IPS-20b (cell line): ENCODE measurements around the gene PUS3.

Source experiments
- H3K27ac ChIP-seq: one replicate; pipeline ENCODE4 v1.5.1; 2013; ENCODE audit warnings: low read length
- H3K27me3 ChIP-seq: 2 replicates; pipeline ENCODE4 v1.6.1; 2013; ENCODE audit warnings: mild to moderate bottlenecking, low read length, inconsistent platforms; ENCODE audit not compliant: insufficient read depth
- H3K36me3 ChIP-seq: 2 replicates; pipeline ENCODE4 v1.6.1; 2013; ENCODE audit warnings: low read depth, mild to moderate bottlenecking, inconsistent platforms, low read length, moderate library complexity; ENCODE audit not compliant: insufficient read depth
- H3K4me1 ChIP-seq: 2 replicates; pipeline ENCODE4 v1.6.1; 2013; ENCODE audit warnings: mild to moderate bottlenecking, control low read depth, inconsistent platforms, low read length, moderate library complexity; ENCODE audit not compliant: insufficient read depth
- H3K4me3 ChIP-seq: 2 replicates; pipeline ENCODE4 v1.5.1; 2013; ENCODE audit warnings: mild to moderate bottlenecking, low read length, inconsistent platforms
- H3K9ac ChIP-seq: 2 replicates; pipeline ENCODE4 v1.6.1; 2013; ENCODE audit warnings: low read depth, mild to moderate bottlenecking, inconsistent platforms, low read length, moderate library complexity
- H3K9me3 ChIP-seq: 2 replicates; pipeline ENCODE4 v1.6.1; 2013; ENCODE audit warnings: mild to moderate bottlenecking, low read depth, low read length, inconsistent platforms; ENCODE audit not compliant: insufficient read depth

PUS3 gene

DNA sequence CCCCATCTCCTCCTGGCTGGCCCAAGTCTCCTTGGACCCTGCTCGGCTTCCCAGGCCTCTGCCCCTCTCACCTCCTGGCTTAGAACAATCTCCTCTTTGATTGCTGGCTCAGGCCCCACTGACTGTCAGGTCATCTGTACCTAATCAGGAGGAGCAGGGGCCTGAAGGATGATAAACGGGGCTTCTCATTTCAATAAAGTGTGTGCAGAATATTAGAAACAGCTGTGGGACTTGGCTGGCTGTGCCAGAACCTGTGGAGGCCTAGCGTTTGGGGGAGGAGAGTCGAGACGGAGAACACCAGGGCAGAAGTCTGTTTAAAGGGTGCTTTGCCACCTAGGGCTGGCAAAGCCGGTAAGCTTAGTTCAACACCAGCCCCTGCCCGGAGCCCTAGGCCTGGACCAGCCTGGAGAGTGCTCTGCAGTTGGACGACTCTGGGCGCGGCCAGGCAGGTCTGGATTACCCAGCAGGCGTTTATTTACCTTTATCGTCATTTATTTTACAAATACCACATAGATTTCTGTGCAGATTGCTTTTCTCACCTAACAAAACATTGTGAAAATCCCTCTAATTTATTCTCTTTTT lies 32.7 kb upstream of the PUS3 start:
- no peak overlapping the region for H3K4me3 ChIP-seq

DNA sequence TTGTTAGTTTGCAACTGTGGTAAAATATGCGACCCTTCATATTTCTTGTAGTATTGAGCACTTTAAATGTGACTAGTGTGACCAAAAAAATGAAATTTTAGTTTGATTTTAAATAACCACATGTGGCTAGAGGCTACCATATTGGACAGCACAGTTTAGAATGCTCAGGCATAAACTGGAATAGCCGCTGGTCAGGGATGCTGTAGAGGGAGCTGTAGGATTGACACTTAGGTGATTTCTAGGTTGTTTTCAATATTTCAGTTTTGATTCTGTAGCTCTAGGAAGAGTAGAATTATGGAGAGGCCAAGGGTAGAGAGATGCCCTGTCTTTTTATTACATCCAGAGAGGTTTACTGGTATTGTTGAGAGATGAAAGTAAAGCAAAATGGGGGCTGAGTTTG lies 32.0 kb upstream of the PUS3 start:
- Histone ChIP-seq H3K36me3 (no peaks in the 10 kb centered on the region), H3K9me3 (no peaks in the 10 kb centered on the region), H3K4me1 (peaks cover 15% of the 10 kb centered on the region; the same call in 1 of the 2 replicates), H3K27ac (no peak overlapping the region), H3K27me3 (peaks cover 12% of the 10 kb centered on the region; the same call in 1 of the 2 replicates), H3K4me3 (no peak overlapping the region), H3K9ac (no peak overlapping the region)

More for the DNA sequence above, 32.7 kb upstream of the PUS3 start:
- H3K27me3 ChIP-seq = peaks cover 12% of the 10 kb centered on the region; the same call in 1 of the 2 replicates
- H3K9me3 ChIP-seq = no peaks in the 10 kb centered on the region
- H3K4me1 ChIP-seq = peaks cover 15% of the 10 kb centered on the region; the same call in 1 of the 2 replicates
- H3K9ac ChIP-seq = no peak overlapping the region
- no peaks in the 10 kb centered on the region for H3K36me3 ChIP-seq
- H3K27ac ChIP-seq = no peak overlapping the region

- H3K4me1 ChIP-seq = peaks cover 15% of the 10 kb centered on the region; the same call in 1 of the 2 replicates
- H3K27me3 ChIP-seq = peaks cover 12% of the 10 kb centered on the region; the same call in 1 of the 2 replicates
- H3K36me3 ChIP-seq = no peaks in the 10 kb centered on the region
- H3K9ac ChIP-seq = no peak overlapping the region
- no peak overlapping the region for H3K4me3 ChIP-seq
- no peak overlapping the region for H3K27ac ChIP-seq
- no peaks in the 10 kb centered on the region; the same call in 1 of the 2 replicates for H3K9me3 ChIP-seq
Measured at GRCh38 chr11:125934473-125934872, 31.5 kb upstream of the PUS3 start.

DNA sequence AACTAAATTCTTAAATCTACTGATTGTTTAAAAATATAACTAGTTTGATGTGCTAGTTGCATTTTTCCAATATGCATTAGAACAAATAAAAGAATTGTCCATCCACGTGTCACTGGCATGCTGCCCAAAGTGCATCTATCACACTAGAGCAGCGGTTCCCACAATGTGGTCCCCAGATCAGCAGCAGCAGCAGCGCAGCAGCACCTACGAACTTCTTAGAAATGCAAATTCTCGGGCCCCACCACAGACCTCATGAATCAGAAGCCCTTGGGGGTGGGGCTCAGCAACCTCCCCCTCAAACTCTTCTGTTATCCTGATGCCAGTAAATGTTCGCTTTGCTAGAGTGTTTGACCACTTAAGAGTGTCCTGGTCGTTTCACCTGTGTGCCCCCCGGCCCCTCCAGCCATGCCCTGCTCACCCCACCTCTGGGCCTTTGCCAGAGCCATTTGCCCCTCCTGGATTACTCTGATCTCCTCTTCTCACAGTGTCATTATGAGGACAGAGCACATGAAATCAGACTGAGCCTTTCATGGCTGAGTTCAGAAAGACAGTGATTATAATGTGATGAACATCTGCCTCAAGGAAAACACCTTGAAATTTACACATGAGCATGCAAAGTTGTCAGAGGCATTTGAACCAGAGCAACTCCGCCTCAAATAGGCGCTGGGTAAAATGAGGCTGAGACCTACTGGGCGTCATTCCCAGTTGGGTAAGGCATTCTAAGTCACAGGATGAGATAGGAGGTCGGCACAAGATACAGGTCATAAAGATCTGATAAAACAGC lies 30.2 kb upstream of the PUS3 start:
- no peak overlapping the region for H3K27ac ChIP-seq
- H3K4me1 ChIP-seq = peaks cover 15% of the 10 kb centered on the region; the same call in 1 of the 2 replicates
- peaks cover 12% of the 10 kb centered on the region; the same call in 1 of the 2 replicates for H3K27me3 ChIP-seq
- H3K9me3 ChIP-seq = no peaks in the 10 kb centered on the region; the same call in 1 of the 2 replicates
- H3K9ac ChIP-seq = peak overlapping the region; percentile 61; the same call in 1 of the 2 replicates
- H3K36me3 ChIP-seq = no peaks in the 10 kb centered on the region
- peak overlapping the region; percentile 34; the same call in 1 of the 2 replicates for H3K4me3 ChIP-seq

- Histone ChIP-seq H3K9ac (no peak overlapping the region), H3K9me3 (no peaks in the 10 kb centered on the region; the same call in 1 of the 2 replicates), H3K27me3 (peaks cover 12% of the 10 kb centered on the region; the same call in 1 of the 2 replicates), H3K36me3 (no peaks in the 10 kb centered on the region), H3K4me1 (peaks cover 15% of the 10 kb centered on the region; the same call in 1 of the 2 replicates), H3K27ac (no peak overlapping the region), H3K4me3 (no peak overlapping the region)
Measured at GRCh38 chr11:125932301-125932700, 29.3 kb upstream of the PUS3 start.

DNA sequence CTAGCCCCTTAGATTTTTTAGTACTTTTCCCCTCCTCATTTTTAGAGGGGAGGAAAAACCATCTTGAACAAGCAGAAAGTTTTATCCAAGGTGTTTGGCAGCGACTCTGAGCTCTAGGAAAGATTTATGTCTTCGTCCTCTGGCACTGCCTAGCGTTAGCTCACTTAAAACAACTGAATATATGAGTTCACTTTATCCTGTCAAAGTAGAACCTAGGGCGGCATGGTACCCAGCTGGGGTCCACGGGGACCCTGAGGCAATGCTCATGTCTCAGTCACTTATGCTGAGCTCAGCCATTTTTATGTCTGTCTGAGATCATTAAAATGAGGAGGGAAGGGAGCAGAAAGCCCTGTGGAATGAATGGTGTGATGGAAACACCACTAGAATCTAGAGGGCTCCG lies 28.7 kb upstream of the PUS3 start:
- no peak overlapping the region for H3K27ac ChIP-seq
- H3K9ac ChIP-seq = no peak overlapping the region
- H3K36me3 ChIP-seq = no peaks in the 10 kb centered on the region
- no peak overlapping the region for H3K4me3 ChIP-seq
- H3K27me3 ChIP-seq = peaks cover 12% of the 10 kb centered on the region; the same call in 1 of the 2 replicates
- peaks cover 15% of the 10 kb centered on the region; the same call in 1 of the 2 replicates for H3K4me1 ChIP-seq
- no peaks in the 10 kb centered on the region; the same call in 1 of the 2 replicates for H3K9me3 ChIP-seq

DNA sequence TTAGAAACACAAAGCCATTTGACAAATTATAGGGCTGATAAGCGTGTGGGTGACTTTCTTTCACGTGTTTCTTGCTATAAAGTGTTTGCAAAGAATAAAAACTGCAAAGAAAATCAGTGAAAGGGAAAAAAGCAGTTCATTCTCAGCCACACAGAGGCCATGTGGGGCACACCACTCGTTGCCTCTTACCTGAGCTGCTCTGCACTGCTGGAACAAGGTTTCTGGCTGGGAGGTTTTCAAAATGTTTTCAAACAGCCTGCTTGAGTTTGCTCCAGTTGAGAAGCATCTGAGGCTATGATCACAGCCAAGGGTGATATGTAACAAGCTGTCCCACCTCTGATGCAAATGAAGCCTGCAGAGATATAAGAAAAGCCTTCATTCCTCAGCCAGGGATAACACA lies 28.1 kb upstream of the PUS3 start:
- no peak overlapping the region for H3K4me3 ChIP-seq
- H3K36me3 ChIP-seq = no peaks in the 10 kb centered on the region
- no peak overlapping the region for H3K9ac ChIP-seq
- H3K4me1 ChIP-seq = peaks cover 15% of the 10 kb centered on the region; the same call in 1 of the 2 replicates
- peaks cover 12% of the 10 kb centered on the region; the same call in 1 of the 2 replicates for H3K27me3 ChIP-seq
- no peaks in the 10 kb centered on the region; the same call in 1 of the 2 replicates for H3K9me3 ChIP-seq
- no peak overlapping the region for H3K27ac ChIP-seq

DNA sequence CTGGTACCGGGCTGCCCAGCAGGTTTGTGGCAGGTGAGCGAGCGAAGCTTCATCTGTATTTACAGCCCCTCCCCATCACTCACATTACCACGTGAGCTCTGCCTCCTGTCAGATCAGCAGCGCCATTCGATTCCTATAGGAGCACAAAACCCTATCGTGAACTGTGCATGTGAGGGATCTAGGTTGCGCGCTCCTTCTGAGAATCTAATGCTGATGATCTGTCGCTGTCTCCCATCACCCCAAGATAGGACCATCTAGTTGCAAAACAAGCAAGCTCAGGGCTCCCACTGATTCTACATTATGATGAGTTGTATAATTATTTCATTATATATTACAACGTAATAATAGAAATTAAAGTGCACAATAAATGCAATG lies 27.1 kb upstream of the PUS3 start:
- Histone ChIP-seq H3K27ac (no peak overlapping the region), H3K9ac (no peak overlapping the region), H3K36me3 (no peaks in the 10 kb centered on the region), H3K4me1 (peaks cover 15% of the 10 kb centered on the region; the same call in 1 of the 2 replicates), H3K9me3 (no peaks in the 10 kb centered on the region; the same call in 1 of the 2 replicates), H3K27me3 (peaks cover 12% of the 10 kb centered on the region; the same call in 1 of the 2 replicates), H3K4me3 (no peak overlapping the region)

DNA sequence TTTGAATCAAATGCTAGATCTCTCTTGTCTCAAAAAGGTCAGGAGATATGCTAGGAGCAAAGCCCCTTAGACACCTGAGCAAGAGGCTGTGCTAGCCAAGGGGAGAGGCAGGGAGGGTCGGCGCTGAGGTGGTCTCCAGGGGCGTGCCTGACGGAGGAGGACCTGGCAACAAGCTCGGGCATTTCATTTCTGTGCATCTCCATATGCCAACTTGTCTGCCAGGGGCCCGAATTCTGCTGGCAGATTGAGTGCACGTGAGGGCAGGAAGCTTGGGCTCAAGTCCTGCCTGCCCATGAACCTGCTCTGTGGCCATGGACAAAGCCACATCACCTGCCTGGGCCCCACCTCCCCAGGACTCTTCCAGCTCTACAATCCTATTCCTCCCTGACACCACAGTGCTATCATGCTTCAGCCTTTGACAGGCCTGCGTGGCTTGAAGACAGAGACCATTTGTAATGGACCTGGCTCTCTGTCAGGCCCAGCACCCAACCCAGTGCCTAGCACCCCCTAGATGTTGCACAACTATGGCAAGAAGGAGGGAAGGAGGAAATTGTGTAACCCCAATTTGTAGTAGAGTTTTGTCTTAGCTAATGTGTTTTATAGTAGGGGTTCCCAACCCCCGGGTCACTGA lies 26.6 kb upstream of the PUS3 start:
- H3K36me3 ChIP-seq = no peaks in the 10 kb centered on the region
- H3K9ac ChIP-seq = no peak overlapping the region
- peaks cover 12% of the 10 kb centered on the region; the same call in 1 of the 2 replicates for H3K27me3 ChIP-seq
- H3K4me3 ChIP-seq = no peak overlapping the region
- H3K9me3 ChIP-seq = no peaks in the 10 kb centered on the region; the same call in 1 of the 2 replicates
- H3K27ac ChIP-seq = no peak overlapping the region
- H3K4me1 ChIP-seq = peaks cover 15% of the 10 kb centered on the region; the same call in 1 of the 2 replicates

DNA sequence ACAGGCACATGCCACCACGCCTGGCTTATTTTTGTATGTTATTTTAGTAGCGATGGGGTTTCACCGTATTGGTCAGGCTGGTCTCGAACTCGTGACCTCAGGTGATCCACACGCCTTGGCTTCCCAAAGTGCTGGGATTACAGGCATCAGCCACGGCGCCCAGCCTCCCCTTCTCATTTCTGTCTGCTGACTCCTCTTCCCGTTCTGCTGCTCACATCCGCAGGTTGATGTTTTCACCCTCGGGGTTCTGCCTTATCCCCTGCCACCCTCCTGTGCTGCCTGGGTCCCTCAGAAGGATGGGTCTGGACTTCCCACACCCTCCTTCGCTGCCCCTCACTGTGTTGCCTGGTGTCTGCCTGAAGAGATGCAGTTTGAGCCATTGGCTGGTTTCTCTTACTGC lies 23.7 kb upstream of the PUS3 start:
- Histone ChIP-seq H3K4me1 (no peaks in the 10 kb centered on the region), H3K9me3 (no peaks in the 10 kb centered on the region; the same call in 1 of the 2 replicates), H3K4me3 (no peak overlapping the region), H3K36me3 (no peaks in the 10 kb centered on the region), H3K27me3 (peaks cover 1% of the 10 kb centered on the region; the same call in 1 of the 2 replicates), H3K27ac (no peak overlapping the region), H3K9ac (no peak overlapping the region)

DNA sequence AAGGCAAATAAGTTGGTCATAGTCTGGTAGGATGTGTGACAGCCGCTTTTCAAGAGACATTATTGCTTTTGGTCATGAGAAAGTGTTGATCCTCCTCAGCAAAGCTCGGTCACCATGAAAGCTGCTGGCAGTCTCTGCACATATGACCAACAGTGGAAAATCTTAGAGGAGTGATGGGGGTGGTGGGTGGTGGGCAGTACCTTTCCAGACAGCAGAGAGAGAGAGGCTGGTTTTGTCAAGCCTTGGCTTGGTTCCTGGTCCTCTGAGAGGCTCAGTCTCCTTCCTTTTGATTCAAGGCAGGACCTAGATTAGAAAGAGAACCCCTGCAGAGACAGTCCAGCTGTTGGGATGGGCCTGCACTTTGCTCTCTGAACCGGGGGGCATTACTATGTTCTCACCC lies 22.8 kb upstream of the PUS3 start:
- Histone ChIP-seq H3K9me3 (no peaks in the 10 kb centered on the region; the same call in 1 of the 2 replicates), H3K27me3 (no peaks in the 10 kb centered on the region), H3K4me1 (no peaks in the 10 kb centered on the region), H3K9ac (no peak overlapping the region), H3K4me3 (no peak overlapping the region), H3K27ac (no peak overlapping the region), H3K36me3 (no peaks in the 10 kb centered on the region)
